MG63 (cell line): ENCODE data around the gene FBLN1. TPM values are rescaled to one million over a fixed set of nuclear protein-coding genes. Genes with fewer than 3 reads are reported as not detected.

ENCODE experiments used
- DNase-seq: peaks from one replicate; pipeline ENCODE4 v3.0.0-alpha.2; 2020
- H3K27me3 ChIP-seq: fragments of 250-450 bp; sonication (Bioruptor Pico); 2 replicates; pipeline ENCODE4 v1.5.1; 2020; ENCODE audit warnings: mild to moderate bottlenecking, moderate library complexity
- H3K36me3 ChIP-seq: fragments of 250-450 bp; sonication (Bioruptor Pico); 2 replicates; pipeline ENCODE4 v1.5.1; 2020; ENCODE audit warnings: mild to moderate bottlenecking, moderate library complexity
- H3K4me3 ChIP-seq: fragments of 250-450 bp; sonication (Bioruptor Pico); 2 replicates; pipeline ENCODE4 v1.5.1; 2020; ENCODE audit warnings: mild to moderate bottlenecking, moderate library complexity
- H3K9me3 ChIP-seq: fragments of 250-450 bp; sonication (Bioruptor Pico); 2 replicates; pipeline ENCODE4 v1.5.1; 2020; ENCODE audit warnings: mild to moderate bottlenecking, moderate library complexity
- total RNA-seq: library from RNA; depleted of rRNA; stranded (reverse); fragments of >200 nt; shearing (Covaris generic); gene quantifications from 2 replicates; pipeline ENCODE4 v1.2.3, GENCODE V29; 2014; ENCODE audit warnings: low replicate concordance

FBLN1 gene
- total RNA-seq, 1 experiment from 2014 or later, result 42.9 TPM

DNA sequence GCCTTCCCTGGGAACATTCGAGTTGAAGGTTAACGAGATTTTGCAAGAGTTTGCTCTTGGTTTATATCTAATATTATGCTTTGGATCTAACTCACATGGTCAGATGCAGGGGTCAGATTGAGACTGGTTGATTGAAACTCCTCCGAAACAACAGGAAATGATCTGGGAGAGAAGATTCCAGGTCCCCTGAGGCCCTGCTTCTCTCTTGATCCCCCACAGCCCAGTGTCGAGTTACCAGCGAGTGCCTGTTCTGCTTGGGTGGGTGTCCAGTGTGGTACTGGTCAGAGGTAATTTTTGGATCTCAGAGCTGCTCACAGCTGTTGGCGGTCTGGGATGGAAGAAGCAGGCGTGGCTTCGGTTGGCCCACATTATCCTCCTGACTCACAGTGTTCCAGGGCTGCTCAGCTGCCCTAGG is 9.2 kb downstream of the FBLN1 start:
- Histone ChIP-seq H3K36me3 (no peaks in the 10 kb centered on the region; the same call in 1 of the 2 replicates), H3K27me3 (no peaks in the 10 kb centered on the region), H3K9me3 (no peaks in the 10 kb centered on the region), H3K4me3 (no peak overlapping the region)
- peak; percentile 82 for DNase-seq

GRCh38 chr22:45512363-45512762 is 9.7 kb downstream of the FBLN1 start:
- no peaks in the 10 kb centered on the region; the same call in 1 of the 2 replicates for H3K36me3 ChIP-seq
- no peaks in the 10 kb centered on the region for H3K27me3 ChIP-seq
- H3K9me3 ChIP-seq, result no peaks in the 10 kb centered on the region
- no peak overlapping the region for H3K4me3 ChIP-seq
- no peak for DNase-seq

DNA sequence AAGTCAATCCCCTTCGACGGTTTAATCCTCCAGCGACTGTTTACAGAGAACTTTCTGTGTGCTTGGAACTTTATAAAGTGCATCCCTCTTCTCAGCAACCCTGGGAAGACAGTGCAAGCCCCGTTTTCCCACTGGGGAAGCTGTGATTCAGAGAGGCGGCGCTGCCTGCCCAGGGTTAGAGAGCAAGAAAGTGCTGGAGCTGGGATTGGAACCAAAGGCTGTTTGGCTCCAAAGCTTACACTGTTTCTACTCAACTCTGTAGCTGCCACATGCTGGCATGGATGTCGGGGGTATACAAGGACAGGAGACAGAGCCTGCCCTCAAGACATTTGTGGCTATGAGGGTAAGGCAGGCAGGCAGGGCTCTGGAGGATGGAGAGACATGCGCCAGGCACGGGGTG is 13.0 kb downstream of the FBLN1 start:
- no peak overlapping the region for H3K4me3 ChIP-seq
- H3K36me3 ChIP-seq, result peaks cover 8% of the 10 kb centered on the region; the same call in 1 of the 2 replicates
- no peak for DNase-seq
- no peaks in the 10 kb centered on the region for H3K27me3 ChIP-seq
- no peaks in the 10 kb centered on the region for H3K9me3 ChIP-seq

GRCh38 chr22:45516163-45516562 is 13.5 kb downstream of the FBLN1 start:
- Histone ChIP-seq H3K27me3 (no peaks in the 10 kb centered on the region), H3K36me3 (peaks cover 8% of the 10 kb centered on the region; the same call in 1 of the 2 replicates), H3K4me3 (no peak overlapping the region), H3K9me3 (no peaks in the 10 kb centered on the region)
- no peak for DNase-seq

GRCh38 chr22:45516923-45517675 is 14.4 kb downstream of the FBLN1 start:
- Histone ChIP-seq H3K36me3 (peaks cover 8% of the 10 kb centered on the region), H3K4me3 (no peak overlapping the region), H3K27me3 (no peaks in the 10 kb centered on the region), H3K9me3 (no peaks in the 10 kb centered on the region)
- DNase-seq, result no peak

- H3K9me3 ChIP-seq, result no peaks in the 10 kb centered on the region
- no peaks in the 10 kb centered on the region for H3K27me3 ChIP-seq
- no peak for DNase-seq
- peaks cover 10% of the 10 kb centered on the region for H3K36me3 ChIP-seq
- no peak overlapping the region for H3K4me3 ChIP-seq
Observed at GRCh38 chr22:45518136-45518535, 15.5 kb downstream of the FBLN1 start.

DNA sequence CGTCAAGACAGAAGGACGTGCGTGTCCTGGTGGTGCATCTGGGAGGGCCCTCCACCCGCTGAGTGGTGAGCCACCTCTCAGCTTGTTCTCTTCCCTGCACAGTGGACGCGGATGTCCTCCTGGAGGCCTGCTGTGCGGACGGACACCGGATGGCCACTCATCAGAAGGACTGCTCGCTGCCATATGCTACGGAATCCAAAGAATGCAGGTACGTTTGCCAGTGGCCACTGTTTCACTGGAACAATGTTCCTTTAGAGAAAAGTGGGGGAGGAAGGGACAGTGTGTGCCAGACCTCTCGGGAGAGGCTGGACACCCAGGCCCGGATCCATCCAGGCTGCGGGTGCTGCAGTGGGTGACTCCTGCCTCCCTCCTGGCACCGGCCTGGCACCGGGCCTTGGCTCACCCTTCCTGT is 15.9 kb downstream of the FBLN1 start:
- H3K9me3 ChIP-seq, result no peaks in the 10 kb centered on the region
- peaks cover 10% of the 10 kb centered on the region for H3K36me3 ChIP-seq
- H3K27me3 ChIP-seq, result no peaks in the 10 kb centered on the region
- no peak overlapping the region for H3K4me3 ChIP-seq
- DNase-seq, result no peak

GRCh38 chr22:45521178-45521577 is 18.5 kb downstream of the FBLN1 start:
- no peaks in the 10 kb centered on the region for H3K9me3 ChIP-seq
- no peak for DNase-seq
- no peak overlapping the region for H3K4me3 ChIP-seq
- peaks cover 10% of the 10 kb centered on the region for H3K36me3 ChIP-seq
- no peaks in the 10 kb centered on the region for H3K27me3 ChIP-seq

DNA sequence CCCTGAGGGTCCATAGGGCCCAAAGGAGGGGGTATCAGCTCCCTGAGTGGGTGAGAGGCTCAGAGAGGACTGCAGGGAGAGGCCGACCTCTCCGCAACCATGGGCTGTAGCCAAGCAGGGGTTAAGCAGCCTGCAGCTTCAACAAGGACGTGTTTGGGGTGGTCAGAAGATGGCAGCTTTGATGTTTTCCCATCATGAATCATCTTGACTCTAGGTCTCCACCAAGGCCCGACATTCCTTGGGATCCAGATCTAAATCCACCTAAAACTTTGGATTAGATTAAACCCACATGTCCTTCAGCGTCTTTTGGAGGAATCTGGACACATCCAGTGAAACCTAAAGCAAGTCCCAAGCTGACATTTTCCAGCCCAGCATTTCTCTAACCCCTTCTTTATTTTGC is 19.8 kb downstream of the FBLN1 start:
- DNase-seq, result no peak

DNA sequence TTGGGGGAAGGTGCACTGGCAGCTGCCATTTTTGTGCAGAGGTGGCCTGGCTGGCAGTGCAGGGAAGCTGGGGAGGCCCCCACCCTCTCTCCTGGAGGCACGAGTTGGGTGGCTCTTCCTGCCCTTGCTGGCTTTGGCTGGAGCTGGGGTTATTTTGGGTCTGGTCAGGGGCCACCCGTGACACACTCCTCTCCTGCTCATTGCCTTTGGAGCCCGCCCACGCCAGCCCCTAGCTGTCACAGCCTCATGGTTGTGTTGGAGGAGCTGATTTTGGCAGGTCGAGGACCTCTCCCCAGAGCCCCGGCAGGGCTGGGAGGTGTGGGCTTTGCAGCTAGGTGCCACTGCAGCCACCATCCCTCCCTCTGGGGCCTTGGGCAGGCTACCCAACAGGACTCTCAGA is 21.5 kb downstream of the FBLN1 start:
- H3K27me3 ChIP-seq, result no peaks in the 10 kb centered on the region
- H3K36me3 ChIP-seq, result peaks cover 19% of the 10 kb centered on the region
- no peak overlapping the region for H3K4me3 ChIP-seq
- no peaks in the 10 kb centered on the region for H3K9me3 ChIP-seq
- DNase-seq, result no peak

More for the DNA sequence above, 19.8 kb downstream of the FBLN1 start:
- H3K36me3 ChIP-seq, result peaks cover 12% of the 10 kb centered on the region
- H3K27me3 ChIP-seq, result no peaks in the 10 kb centered on the region
- no peak overlapping the region for H3K4me3 ChIP-seq
- H3K9me3 ChIP-seq, result no peaks in the 10 kb centered on the region

DNA sequence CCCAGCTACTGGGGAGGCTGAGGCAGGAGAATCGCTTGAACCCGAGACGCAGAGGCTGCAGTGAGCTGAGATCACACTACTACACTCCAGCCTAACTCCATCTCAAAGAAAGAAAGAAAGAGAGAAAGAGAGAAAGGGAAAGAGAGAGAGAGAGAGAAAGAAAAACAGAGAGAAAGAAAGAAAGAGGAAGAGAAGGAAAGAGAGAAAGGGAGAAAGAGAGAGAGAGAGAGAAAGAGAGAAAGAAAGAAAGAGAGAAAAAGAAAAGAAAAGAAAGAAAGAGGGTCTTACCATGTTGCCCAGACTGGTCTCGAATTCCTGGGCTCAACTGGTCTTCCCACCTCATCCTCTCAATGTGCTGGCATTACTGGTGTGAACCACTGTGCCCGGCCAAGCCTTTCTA is 22.3 kb downstream of the FBLN1 start:
- peaks cover 15% of the 10 kb centered on the region for H3K36me3 ChIP-seq
- no peak for DNase-seq
- no peak overlapping the region for H3K4me3 ChIP-seq
- no peaks in the 10 kb centered on the region for H3K9me3 ChIP-seq
- no peaks in the 10 kb centered on the region for H3K27me3 ChIP-seq

DNA sequence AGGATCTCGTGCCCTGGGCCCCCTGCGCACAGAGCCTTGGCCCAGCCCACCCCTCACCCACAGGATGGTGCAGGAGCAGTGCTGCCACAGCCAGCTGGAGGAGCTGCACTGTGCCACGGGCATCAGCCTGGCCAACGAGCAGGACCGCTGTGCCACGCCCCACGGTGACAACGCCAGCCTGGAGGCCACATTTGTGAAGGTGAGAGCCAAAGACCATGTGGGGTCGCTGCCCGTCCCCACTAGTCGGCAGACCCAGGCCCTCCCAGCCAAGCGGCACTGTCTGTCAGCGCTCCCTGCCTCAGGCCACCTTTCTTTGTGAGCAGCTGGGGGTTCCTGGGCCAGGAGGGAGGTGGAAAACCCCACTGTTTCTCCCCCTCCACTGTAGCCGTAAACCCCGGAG is 22.8 kb downstream of the FBLN1 start:
- Histone ChIP-seq H3K4me3 (no peak overlapping the region), H3K9me3 (no peaks in the 10 kb centered on the region), H3K36me3 (peaks cover 11% of the 10 kb centered on the region; the same call in 1 of the 2 replicates), H3K27me3 (no peaks in the 10 kb centered on the region)
- DNase-seq, result no peak

DNA sequence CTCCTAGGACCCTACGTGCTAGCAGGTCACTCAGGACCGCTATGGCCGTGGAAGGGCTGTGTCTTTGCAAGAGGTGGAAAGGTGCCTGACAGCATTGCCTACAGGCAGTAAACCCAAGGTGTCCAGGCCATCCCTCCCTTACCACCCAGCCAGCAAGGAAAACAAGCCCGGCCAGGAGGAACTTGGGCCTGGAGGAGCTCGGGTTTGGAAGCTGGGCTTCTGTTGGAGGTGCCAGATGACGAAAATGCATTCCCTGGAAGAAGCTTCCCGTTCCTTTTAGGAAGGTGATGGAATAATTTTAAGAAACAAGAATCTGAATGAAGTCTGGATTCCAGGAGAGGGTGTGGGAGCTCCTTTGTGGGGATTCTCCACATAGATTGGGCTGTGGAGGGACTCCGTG is 23.6 kb downstream of the FBLN1 start:
- Histone ChIP-seq H3K27me3 (no peaks in the 10 kb centered on the region), H3K4me3 (no peak overlapping the region), H3K9me3 (no peaks in the 10 kb centered on the region), H3K36me3 (peaks cover 17% of the 10 kb centered on the region)
- DNase-seq, result no peak

DNA sequence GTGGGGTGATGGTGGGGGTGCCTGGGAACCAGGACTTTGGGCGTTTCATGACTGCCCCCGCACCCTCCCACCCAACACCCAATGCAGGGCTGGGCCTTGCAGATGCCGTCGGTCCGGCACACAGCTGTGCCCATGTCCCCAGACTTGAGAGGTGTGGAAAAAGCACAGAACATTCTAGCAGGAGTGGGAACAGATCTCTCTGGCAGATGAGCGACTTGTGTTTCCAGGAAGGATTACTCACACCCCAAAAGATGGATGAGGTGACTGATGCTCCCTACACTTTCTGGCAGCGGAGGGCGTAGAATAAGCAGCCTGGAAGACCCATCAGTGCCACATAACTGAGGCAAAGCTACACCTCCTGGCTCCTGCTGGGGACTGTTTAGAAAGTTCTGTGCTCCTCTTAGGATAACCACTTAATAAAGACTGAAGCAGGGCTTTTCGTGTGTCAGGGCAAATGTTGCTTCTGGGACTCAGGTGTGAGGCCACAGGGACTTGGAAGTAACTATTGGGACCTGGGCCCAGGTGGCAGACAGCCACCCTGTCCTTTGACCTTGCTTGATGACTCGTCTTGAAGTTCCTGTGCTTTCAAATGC is 24.2 kb downstream of the FBLN1 start:
- Histone ChIP-seq H3K9me3 (no peaks in the 10 kb centered on the region), H3K4me3 (no peak overlapping the region), H3K27me3 (no peaks in the 10 kb centered on the region), H3K36me3 (peaks cover 19% of the 10 kb centered on the region)
- no peak for DNase-seq

GRCh38 chr22:45527456-45527855 is 24.8 kb downstream of the FBLN1 start:
- H3K4me3 ChIP-seq, result no peak overlapping the region
- DNase-seq, result no peak
- H3K9me3 ChIP-seq, result no peaks in the 10 kb centered on the region
- no peaks in the 10 kb centered on the region for H3K27me3 ChIP-seq
- peaks cover 17% of the 10 kb centered on the region for H3K36me3 ChIP-seq

- no peaks in the 10 kb centered on the region for H3K27me3 ChIP-seq
- H3K36me3 ChIP-seq, result peaks cover 19% of the 10 kb centered on the region
- no peak overlapping the region for H3K4me3 ChIP-seq
- DNase-seq, result no peak
- H3K9me3 ChIP-seq, result no peaks in the 10 kb centered on the region
Observed at GRCh38 chr22:45528046-45528445, 25.4 kb downstream of the FBLN1 start.

DNA sequence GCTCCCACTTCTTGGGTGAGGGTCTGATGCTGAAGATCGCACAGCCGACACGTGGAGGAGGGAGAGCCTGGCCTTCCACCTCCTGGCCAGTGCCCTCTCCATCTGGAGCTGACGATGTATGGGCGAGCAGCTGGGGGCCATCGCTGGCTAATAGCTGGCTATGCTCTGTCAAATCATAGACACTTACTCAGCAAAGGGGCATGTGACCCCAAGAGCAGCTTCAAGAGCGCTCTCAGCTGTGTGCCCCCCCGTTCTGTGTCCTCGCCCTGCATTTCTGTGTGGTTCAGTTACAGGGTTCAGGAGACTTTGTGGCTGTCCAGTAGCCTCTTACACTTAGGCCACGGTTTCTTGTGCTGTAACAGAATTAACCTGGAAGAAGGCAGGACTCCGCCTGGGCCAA is 26.4 kb downstream of the FBLN1 start:
- DNase-seq, result no peak
- Histone ChIP-seq H3K36me3 (peaks cover 19% of the 10 kb centered on the region), H3K9me3 (no peaks in the 10 kb centered on the region), H3K27me3 (no peaks in the 10 kb centered on the region), H3K4me3 (no peak overlapping the region)

DNA sequence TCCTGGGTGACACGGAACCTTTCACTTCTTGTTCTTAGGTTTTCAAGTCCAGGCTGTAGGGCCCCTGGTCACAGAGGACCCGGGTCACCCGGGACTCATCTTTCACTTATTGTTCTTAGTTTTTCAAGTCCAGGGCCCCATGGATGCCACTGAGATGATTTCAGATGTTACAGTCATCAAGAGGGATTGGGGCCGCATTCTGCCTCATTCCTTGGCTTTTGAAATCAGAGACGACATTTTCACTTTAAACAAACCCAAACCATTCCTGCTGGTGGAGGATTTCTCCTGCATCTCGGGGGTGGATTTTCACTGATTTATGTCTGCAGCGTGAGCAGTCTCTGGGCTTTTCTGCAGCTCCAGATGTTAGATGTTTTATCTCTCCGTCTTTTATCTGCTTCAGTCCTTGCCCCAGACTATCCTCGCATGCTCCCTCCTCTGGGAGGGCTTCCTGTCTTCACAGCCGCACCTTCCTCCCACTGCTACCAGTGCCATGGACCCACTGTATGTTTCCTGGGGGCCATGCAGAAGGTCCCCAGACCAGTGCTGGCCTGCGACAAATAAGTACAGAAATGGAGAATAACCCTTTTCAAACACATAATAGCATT is 27.4 kb downstream of the FBLN1 start:
- Histone ChIP-seq H3K27me3 (no peaks in the 10 kb centered on the region), H3K9me3 (no peaks in the 10 kb centered on the region), H3K4me3 (no peak overlapping the region), H3K36me3 (peaks cover 19% of the 10 kb centered on the region)
- DNase-seq, result no peak
